Neural cell (in vitro differentiated cells): ENCODE results near the gene ENTPD1.

Experiments used
- EP300 ChIP-seq: fragments of 450-650 bp; conservative IDR thresholded peaks from 2 replicates; pipeline ENCODE4 v1.6.1; 2014; ENCODE audit warnings: antibody characterized with exemption, mild to moderate bottlenecking, moderate library complexity; ENCODE audit not compliant: poor library complexity, severe bottlenecking
- EZH2 ChIP-seq: fragments of 200-600, 300-800 bp; shearing (Covaris generic), sonication (generic); IDR thresholded peaks from 2 replicates; pipeline ENCODE4 v1.6.1; 2014; ENCODE audit warnings: antibody characterized with exemption, low read length, borderline replicate concordance, mild to moderate bottlenecking; ENCODE audit not compliant: insufficient read depth, poor library complexity, severe bottlenecking
- POLR2AphosphoS5 ChIP-seq: IDR thresholded peaks from 2 replicates; pipeline ENCODE4 v1.6.1; 2012
- SMC3 ChIP-seq: fragments of 450-650 bp; conservative IDR thresholded peaks from 2 replicates; pipeline ENCODE4 v1.6.1; 2014; ENCODE audit warnings: antibody characterized with exemption, mild to moderate bottlenecking, moderate library complexity; ENCODE audit not compliant: poor library complexity
- TF ChIP-seq, protein P1 (sequence below): fragments of 450-650 bp; IDR thresholded peaks from 2 replicates; pipeline ENCODE4 v1.5.1; 2014; ENCODE audit warnings: antibody characterized with exemption, mild to moderate bottlenecking, moderate library complexity; ENCODE audit not compliant: poor library complexity, severe bottlenecking

- TF ChIP-seq, protein P1, sequence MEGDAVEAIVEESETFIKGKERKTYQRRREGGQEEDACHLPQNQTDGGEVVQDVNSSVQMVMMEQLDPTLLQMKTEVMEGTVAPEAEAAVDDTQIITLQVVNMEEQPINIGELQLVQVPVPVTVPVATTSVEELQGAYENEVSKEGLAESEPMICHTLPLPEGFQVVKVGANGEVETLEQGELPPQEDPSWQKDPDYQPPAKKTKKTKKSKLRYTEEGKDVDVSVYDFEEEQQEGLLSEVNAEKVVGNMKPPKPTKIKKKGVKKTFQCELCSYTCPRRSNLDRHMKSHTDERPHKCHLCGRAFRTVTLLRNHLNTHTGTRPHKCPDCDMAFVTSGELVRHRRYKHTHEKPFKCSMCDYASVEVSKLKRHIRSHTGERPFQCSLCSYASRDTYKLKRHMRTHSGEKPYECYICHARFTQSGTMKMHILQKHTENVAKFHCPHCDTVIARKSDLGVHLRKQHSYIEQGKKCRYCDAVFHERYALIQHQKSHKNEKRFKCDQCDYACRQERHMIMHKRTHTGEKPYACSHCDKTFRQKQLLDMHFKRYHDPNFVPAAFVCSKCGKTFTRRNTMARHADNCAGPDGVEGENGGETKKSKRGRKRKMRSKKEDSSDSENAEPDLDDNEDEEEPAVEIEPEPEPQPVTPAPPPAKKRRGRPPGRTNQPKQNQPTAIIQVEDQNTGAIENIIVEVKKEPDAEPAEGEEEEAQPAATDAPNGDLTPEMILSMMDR = no peak
- TF ChIP-seq EP300 (no peak), SMC3 (no peak), POLR2AphosphoS5 (no peak), EZH2 (no peak)
These were observed 64.4 kb downstream of the ENTPD1 start for GRCh38 chr10:95820363-95820762.
